Esophagus muscularis mucosa (tissue), 4 donors: ENCODE measurements around the gene CENPP. TPM values are rescaled to one million over a fixed set of nuclear protein-coding genes. Genes with fewer than 3 reads are reported as not detected.

ENCODE experiments used
- DNase-seq: peaks from one replicate; pipeline ENCODE4 v3.0.0-alpha.2; 2017; ENCODE audit errors: extremely low spot score
- H3K27ac ChIP-seq, 4 donors: fragments of 200-600 bp; sonication (generic); replicated peaks in 1 of 4; 1 replicate in 3 of 4; 2 replicates in 1 of 4; pipeline ENCODE4 v1.5.1; 2016 to 2019; ENCODE audit warnings: mild to moderate bottlenecking in 1 of 4
- H3K27me3 ChIP-seq, 4 donors: fragments of 200-600 bp; sonication (generic); one replicate each; pipeline versions ENCODE4 v1.5.1 to v1.6.0; 2016 to 2019
- H3K36me3 ChIP-seq, 4 donors: fragments of 200-600 bp; sonication (generic); one replicate each; pipeline ENCODE4 v1.5.1; 2016 to 2019
- H3K4me1 ChIP-seq, 4 donors: fragments of 200-600 bp; sonication (generic); one replicate each; pipeline ENCODE4 v1.5.1; 2016 to 2019
- H3K4me3 ChIP-seq, 4 donors: fragments of 200-600 bp; sonication (generic); 1 replicate in 2 of 4; 2 replicates in 2 of 4; pipeline ENCODE4 v1.5.1; 2016 to 2019; ENCODE audit warnings: mild to moderate bottlenecking in 4 of 4, moderate library complexity in 1 of 4
- H3K9me3 ChIP-seq, 4 donors: fragments of 200-600 bp; sonication (generic); 1 replicate in 3 of 4; 2 replicates in 1 of 4; pipeline ENCODE4 v1.5.1; 2016 to 2019
- EP300 ChIP-seq: sonication (generic); formaldehyde crosslinking; IDR thresholded peaks from one replicate; pipeline ENCODE4 v1.6.1; 2017; ENCODE audit warnings: antibody characterized with exemption
- POLR2A ChIP-seq: fragments of 450-650 bp; IDR thresholded peaks from one replicate; pipeline ENCODE4 v1.6.1; 2017; ENCODE audit warnings: antibody characterized with exemption, moderate library complexity, mild to moderate bottlenecking, low read depth
- POLR2AphosphoS5 ChIP-seq, 2 donors: sonication (generic); formaldehyde crosslinking; IDR thresholded peaks; one replicate each; pipeline ENCODE4 v1.6.1; 2017; ENCODE audit warnings: antibody characterized with exemption in 2 of 2
- WGBS: methylation state at CpG from one replicate; pipeline ENCODE4 v1.1.5; 2018; 5-methylcytosine and 5-hydroxymethylcytosine counted together
- intact Hi-C: fragments of 100-400 bp; cut with DNase I; formaldehyde crosslinking; loops from one replicate; pipeline ENCODE4 v1.15.1; 2023
- total RNA-seq, 4 donors: library from RNA; depleted of rRNA; stranded (reverse); fragments of >200 nt; gene quantifications; one replicate each; pipeline versions ENCODE4 v1.1.0 to v1.2.1, GENCODE V29; 2016
- TF ChIP-seq, protein P1 (sequence below), 3 experiments: fragments of 200-600 bp in 2 of 3; fragments of 450-650 bp in 1 of 3; sonication (generic) in 2 of 3; IDR thresholded peaks; one replicate each; pipeline ENCODE4 v1.5.1; 2017 to 2019; ENCODE audit warnings: antibody characterized with exemption in 3 of 3, mild to moderate bottlenecking in 2 of 3, moderate library complexity in 1 of 3

The CENPP gene
- total RNA-seq, 4 donors from 2014 or later = 1.0 to 5.8 (median 2.0) TPM

GRCh38 chr9:92657296-92658094 is 331.7 kb downstream of the CENPP start:
- DNase-seq = no peak
- H3K27me3 ChIP-seq = no peaks in the 10 kb centered on the region
- no peak overlapping the region for H3K4me3 ChIP-seq
- H3K4me1 ChIP-seq = peaks cover 6 to 37% (median 23%) of the 10 kb centered on the region in 4 donors
- 90% methylated on average over 16 of the region's 17 CpGs for WGBS
- TF ChIP-seq, protein P1, sequence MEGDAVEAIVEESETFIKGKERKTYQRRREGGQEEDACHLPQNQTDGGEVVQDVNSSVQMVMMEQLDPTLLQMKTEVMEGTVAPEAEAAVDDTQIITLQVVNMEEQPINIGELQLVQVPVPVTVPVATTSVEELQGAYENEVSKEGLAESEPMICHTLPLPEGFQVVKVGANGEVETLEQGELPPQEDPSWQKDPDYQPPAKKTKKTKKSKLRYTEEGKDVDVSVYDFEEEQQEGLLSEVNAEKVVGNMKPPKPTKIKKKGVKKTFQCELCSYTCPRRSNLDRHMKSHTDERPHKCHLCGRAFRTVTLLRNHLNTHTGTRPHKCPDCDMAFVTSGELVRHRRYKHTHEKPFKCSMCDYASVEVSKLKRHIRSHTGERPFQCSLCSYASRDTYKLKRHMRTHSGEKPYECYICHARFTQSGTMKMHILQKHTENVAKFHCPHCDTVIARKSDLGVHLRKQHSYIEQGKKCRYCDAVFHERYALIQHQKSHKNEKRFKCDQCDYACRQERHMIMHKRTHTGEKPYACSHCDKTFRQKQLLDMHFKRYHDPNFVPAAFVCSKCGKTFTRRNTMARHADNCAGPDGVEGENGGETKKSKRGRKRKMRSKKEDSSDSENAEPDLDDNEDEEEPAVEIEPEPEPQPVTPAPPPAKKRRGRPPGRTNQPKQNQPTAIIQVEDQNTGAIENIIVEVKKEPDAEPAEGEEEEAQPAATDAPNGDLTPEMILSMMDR (IDR thresholded peaks at IDR 0.05) = no peak
- no peak for TF ChIP-seq POLR2A
- TF ChIP-seq EP300 = no peak
- TF ChIP-seq POLR2AphosphoS5 (IDR thresholded peaks at IDR 0.05) = no peak
- no peaks in the 10 kb centered on the region for H3K9me3 ChIP-seq
- intact Hi-C loops = no loop called here
- H3K27ac ChIP-seq = no peak overlapping the region
- peaks cover 15 to 55% (median 41%) of the 10 kb centered on the region in 4 donors for H3K36me3 ChIP-seq

DNA sequence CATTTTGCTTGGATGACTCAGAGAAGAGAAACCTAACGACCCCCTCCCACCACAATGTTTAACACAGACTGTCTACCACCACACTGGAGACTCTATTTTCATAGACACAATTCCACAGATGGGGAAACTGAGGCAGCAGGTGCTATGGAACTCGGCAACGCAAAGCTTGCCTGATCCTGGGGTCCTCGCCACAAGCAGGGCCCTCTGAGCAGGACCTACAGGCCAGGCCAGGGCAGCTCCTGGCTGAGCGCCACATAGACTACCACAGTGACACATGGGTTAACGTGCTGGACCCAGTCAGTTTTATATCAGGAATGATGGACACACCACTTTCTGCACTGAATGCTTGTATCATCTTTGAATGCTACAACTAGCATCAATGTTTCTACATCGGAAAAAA is 332.4 kb downstream of the CENPP start:
- Histone ChIP-seq H3K27ac (no peak overlapping the region), H3K4me3 (no peak overlapping the region), H3K27me3 (no peaks in the 10 kb centered on the region), H3K36me3 (peaks cover 15 to 48% (median 44%) of the 10 kb centered on the region in 4 donors), H3K4me1 (peaks cover 6 to 30% (median 19%) of the 10 kb centered on the region in 4 donors), H3K9me3 (no peaks in the 10 kb centered on the region)
- no peak for DNase-seq
- WGBS = 94% methylated on average over 7 of the region's 7 CpGs
- intact Hi-C loops = no loop called here
- TF ChIP-seq EP300 = no peak
- TF ChIP-seq POLR2AphosphoS5 (IDR thresholded peaks at IDR 0.05) = no peak
- TF ChIP-seq, protein P1 (IDR thresholded peaks at IDR 0.05) = no peak
- no peak for TF ChIP-seq POLR2A

DNA sequence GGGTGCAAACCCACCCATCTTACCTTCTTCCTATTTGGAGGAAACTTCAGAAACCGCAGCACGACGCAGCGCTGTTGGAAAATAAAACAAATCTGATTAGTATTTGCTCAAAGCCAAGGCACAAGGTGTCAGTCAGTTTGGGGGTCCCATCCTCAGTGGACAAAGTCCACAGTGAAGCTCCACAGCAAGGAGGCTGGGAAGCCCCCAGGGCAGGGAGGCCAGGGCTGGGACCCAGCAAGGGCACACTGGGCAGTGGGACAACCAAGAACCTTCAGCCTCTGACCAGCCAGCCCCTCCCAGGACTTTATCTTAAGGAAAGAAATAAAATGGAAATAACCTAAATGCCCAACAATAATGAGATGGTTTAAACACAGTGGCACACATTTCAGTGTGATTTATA is 332.9 kb downstream of the CENPP start:
- 98% methylated on average over 4 of the region's 4 CpGs for WGBS

DNA sequence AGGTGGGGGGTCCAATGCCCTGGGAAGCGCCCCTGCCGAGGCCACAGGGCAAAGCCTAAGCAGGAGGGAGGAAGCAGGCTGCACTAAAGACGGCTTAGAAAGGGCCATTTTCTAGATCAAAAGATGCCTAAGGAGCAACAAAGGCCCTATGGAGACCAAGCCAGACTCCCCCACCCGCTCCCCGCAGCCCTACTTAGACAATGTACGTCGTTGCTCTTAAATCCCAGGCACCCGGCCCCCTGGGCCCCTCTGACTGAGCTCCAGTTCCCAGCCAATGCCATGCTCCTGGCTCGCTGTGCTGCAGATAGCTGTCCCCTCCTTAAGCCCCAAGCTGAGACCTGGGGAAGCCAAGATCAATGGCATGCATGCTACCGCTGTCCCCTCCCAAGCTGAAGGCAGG is 333.8 kb downstream of the CENPP start:
- TF ChIP-seq POLR2A (no peak), POLR2AphosphoS5 (IDR thresholded peaks at IDR 0.05) (no peak), EP300 (no peak)
- TF ChIP-seq, protein P1 (IDR thresholded peaks at IDR 0.05) = no peak
- Histone ChIP-seq H3K4me3 (no peak overlapping the region), H3K36me3 (peaks cover 12 to 57% (median 42%) of the 10 kb centered on the region in 4 donors), H3K4me1 (peaks cover 9 to 31% (median 15%) of the 10 kb centered on the region in 4 donors), H3K9me3 (no peaks in the 10 kb centered on the region), H3K27ac (no peak overlapping the region), H3K27me3 (no peaks in the 10 kb centered on the region)
- intact Hi-C loops = no loop called here
- no peak for DNase-seq
- WGBS = 83% methylated on average over 9 of the region's 10 CpGs

More for the DNA sequence above, 332.9 kb downstream of the CENPP start:
- no peak for DNase-seq
- Histone ChIP-seq H3K9me3 (no peaks in the 10 kb centered on the region), H3K4me1 (peaks cover 6 to 26% (median 15%) of the 10 kb centered on the region in 4 donors), H3K27me3 (no peaks in the 10 kb centered on the region), H3K27ac (no peak overlapping the region), H3K4me3 (no peak overlapping the region), H3K36me3 (peaks cover 15 to 52% (median 44%) of the 10 kb centered on the region in 4 donors)
- intact Hi-C loops = no loop called here
- TF ChIP-seq EP300 (no peak), POLR2A (no peak), POLR2AphosphoS5 (IDR thresholded peaks at IDR 0.05) (no peak)
- TF ChIP-seq, protein P1 (IDR thresholded peaks at IDR 0.05) = no peak
